ENCODE results near the gene SLC45A2.

Gene SLC45A2

GRCh38 chr5:33931136-33931535 lies 53.4 kb downstream of the SLC45A2 start:
- no peak overlapping the region for H3K4me3 ChIP-seq (replicated peaks; ENCODE audit: low read depth, low read length)

GRCh38 chr5:33929925-33930690 lies 54.4 kb downstream of the SLC45A2 start:
- TF ChIP-seq CTCF (IDR thresholded peaks at IDR 0.05; ENCODE audit: insufficient read depth, low read length, poor library complexity, severe bottlenecking): no peak
- H3K27me3 ChIP-seq (replicated peaks; ENCODE audit: control insufficient read depth, insufficient read depth, low read length): no peaks in the 10 kb centered on the region
- H3K36me3 ChIP-seq (ENCODE audit: control insufficient read depth, insufficient read depth, low read length): no peaks in the 10 kb centered on the region
- H3K4me3 ChIP-seq (replicated peaks; ENCODE audit: low read depth, low read length): no peak overlapping the region
- peak; percentile 23 for DNase-seq (ENCODE audit: extremely low read depth, insufficient read length)

More at GRCh38 chr5:33931136-33931535, 53.4 kb downstream of the SLC45A2 start:
- DNase-seq (ENCODE audit: extremely low read depth, insufficient read length): no peak
- TF ChIP-seq CTCF (IDR thresholded peaks at IDR 0.05; ENCODE audit: insufficient read depth, low read length, poor library complexity, severe bottlenecking): no peak
- Histone ChIP-seq H3K27me3 (replicated peaks; ENCODE audit: control insufficient read depth, insufficient read depth, low read length) (no peaks in the 10 kb centered on the region), H3K36me3 (ENCODE audit: control insufficient read depth, insufficient read depth, low read length) (no peaks in the 10 kb centered on the region)

- DNase-seq (ENCODE audit: extremely low read depth, insufficient read length): no peak
- Histone ChIP-seq H3K36me3 (ENCODE audit: control insufficient read depth, insufficient read depth, low read length) (no peaks in the 10 kb centered on the region), H3K4me3 (replicated peaks; ENCODE audit: low read depth, low read length) (no peak overlapping the region), H3K27me3 (replicated peaks; ENCODE audit: control insufficient read depth, insufficient read depth, low read length) (no peaks in the 10 kb centered on the region)
- no peak for TF ChIP-seq CTCF (IDR thresholded peaks at IDR 0.05; ENCODE audit: insufficient read depth, low read length, poor library complexity, severe bottlenecking)
Measured at GRCh38 chr5:33928283-33928682, 56.2 kb downstream of the SLC45A2 start.

- DNase-seq (ENCODE audit: extremely low read depth, insufficient read length): no peak
- Histone ChIP-seq H3K36me3 (ENCODE audit: control insufficient read depth, insufficient read depth, low read length) (no peaks in the 10 kb centered on the region), H3K27me3 (replicated peaks; ENCODE audit: control insufficient read depth, insufficient read depth, low read length) (no peaks in the 10 kb centered on the region), H3K4me3 (replicated peaks; ENCODE audit: low read depth, low read length) (no peak overlapping the region)
- TF ChIP-seq CTCF (IDR thresholded peaks at IDR 0.05; ENCODE audit: insufficient read depth, low read length, poor library complexity, severe bottlenecking): no peak
Measured at GRCh38 chr5:33927685-33928084, 56.8 kb downstream of the SLC45A2 start.

GRCh38 chr5:33925278-33925677 lies 59.2 kb downstream of the SLC45A2 start:
- H3K36me3 ChIP-seq (ENCODE audit: control insufficient read depth, insufficient read depth, low read length): no peaks in the 10 kb centered on the region
- H3K27me3 ChIP-seq (replicated peaks; ENCODE audit: control insufficient read depth, insufficient read depth, low read length): no peaks in the 10 kb centered on the region
- no peak overlapping the region for H3K4me3 ChIP-seq (replicated peaks; ENCODE audit: low read depth, low read length)
- DNase-seq (ENCODE audit: extremely low read depth, insufficient read length): peak; percentile 45
- TF ChIP-seq CTCF (IDR thresholded peaks at IDR 0.05; ENCODE audit: insufficient read depth, low read length, poor library complexity, severe bottlenecking): no peak
